ENCODE data around the gene TNS3. TPM values are rescaled to one million over a fixed set of nuclear protein-coding genes. Genes with fewer than 3 reads are reported as not detected.

TNS3 gene
- total and polyA plus RNA-seq, 2 of the 13 experiments (the other 11 are each of a cell fraction or from before 2014, with no cell fraction given): 52.9 to 55.7 TPM

- no peak for TF ChIP-seq ZNF775 (CRISPR knock-in tag; IDR thresholded peaks at IDR 0.05; ENCODE audit: borderline replicate concordance)
- TF ChIP-seq LCORL (IDR thresholded peaks at IDR 0.05): no peak
- TF ChIP-seq LCORL (CRISPR knock-in tag; IDR thresholded peaks at IDR 0.05): peak; percentile 54; the same call in 1 of the 2 replicates
- no peak for TF ChIP-seq ZMAT3 (CRISPR knock-in tag; conservative IDR thresholded peaks at IDR 0.05)
- TF ChIP-seq MYPOP (CRISPR knock-in tag; IDR thresholded peaks at IDR 0.05): no peak
- TF ChIP-seq SOX5 (CRISPR knock-in tag; IDR thresholded peaks at IDR 0.05; ENCODE audit: borderline replicate concordance): peak; percentile 45; the same call in 1 of the 2 replicates
- no peak for TF ChIP-seq SAFB2 (CRISPR knock-in tag; IDR thresholded peaks at IDR 0.05; ENCODE audit: borderline replicate concordance, low read depth)
- TF ChIP-seq TFAP4 (IDR thresholded peaks at IDR 0.05; ENCODE audit: borderline replicate concordance, low read depth): peak; percentile 62; the same call in 1 of the 2 replicates
- peak; percentile 64 for TF ChIP-seq HDAC1 (CRISPR knock-in tag; IDR thresholded peaks at IDR 0.05)
- peak; percentile 43; the same call in 1 of the 2 replicates for TF ChIP-seq ARID4A (CRISPR knock-in tag; IDR thresholded peaks at IDR 0.05; ENCODE audit: borderline replicate concordance)
- TF ChIP-seq ZNF737 (CRISPR knock-in tag; IDR thresholded peaks at IDR 0.05; ENCODE audit: borderline replicate concordance): no peak
- no peak for TF ChIP-seq RFXANK (CRISPR knock-in tag; IDR thresholded peaks at IDR 0.05)
- TF ChIP-seq ZNF782 (CRISPR knock-in tag; IDR thresholded peaks at IDR 0.05; ENCODE audit: borderline replicate concordance): no peak
- TF ChIP-seq NCOA2 (CRISPR knock-in tag; IDR thresholded peaks at IDR 0.05): 0 out of 2 replicates have a peak, but pooled peaks have one; percentile 6
- TF ChIP-seq IRF9 (CRISPR knock-in tag; IDR thresholded peaks at IDR 0.05; ENCODE audit: borderline replicate concordance): 0 out of 2 replicates have a peak, but pooled peaks have one; percentile 43
- TF ChIP-seq HNF4G (IDR thresholded peaks at IDR 0.05; ENCODE audit: borderline replicate concordance, low read depth, low read length): no peak
- no peak for TF ChIP-seq HNF4G (CRISPR knock-in tag; IDR thresholded peaks at IDR 0.05; ENCODE audit: borderline replicate concordance, low read depth)
- TF ChIP-seq SMAD9 (CRISPR knock-in tag; IDR thresholded peaks at IDR 0.05): no peak
- peak; percentile 55; the same call in 1 of the 2 replicates for TF ChIP-seq ZSCAN9 (CRISPR knock-in tag; IDR thresholded peaks at IDR 0.05; ENCODE audit: borderline replicate concordance)
- no peak for TF ChIP-seq ARID2 (CRISPR knock-in tag; IDR thresholded peaks at IDR 0.05; ENCODE audit: borderline replicate concordance)
- TF ChIP-seq ATF1 (CRISPR knock-in tag; IDR thresholded peaks at IDR 0.05): no peak
- no peak for TF ChIP-seq SOX13 (IDR thresholded peaks at IDR 0.05)
- peak in 1 of 2 experiments; percentile 67; a peak in 2 of 4 replicates for TF ChIP-seq SOX13 (CRISPR knock-in tag; conservative IDR thresholded peaks at IDR 0.05 in 1 of 2, IDR thresholded peaks at IDR 0.05 in 1 of 2)
Observed at GRCh38 chr7:47610506-47611044, 28.7 kb upstream of the TNS3 start (continued).

All from HepG2 (cell line).